HepG2 (cell line): Measurements from ENCODE around the gene TDP2. TPM values are rescaled to one million over a fixed set of nuclear protein-coding genes. Genes with fewer than 3 reads are reported as not detected.

ENCODE experiments used
- ATAC-seq: fragments of 200-7000 bp; cut with Tn5 transposase; 3 replicates; pipeline ENCODE4 v1.9.1; 2020; ENCODE audit warnings: mild to moderate bottlenecking, moderate library complexity
- BruUV-seq: library from RNA; stranded (reverse); fragments of 400-500 nt; replicated peaks from 2 replicates; lab custom pipeline; 2021; lab: Mats Ljungman, UMichigan
- CTCF ChIA-PET: fragments of 300-600 bp; formaldehyde crosslinking; extraction: SDS; loops from one replicate; lab custom pipeline; 2021; ENCODE audit warnings: low total read pairs, inconsistent platforms, low intra/inter-chr PET ratio; lab: Yijun Ruan, JAX
- POLR2A ChIA-PET: fragments of 350-600 bp; sonication (Branson Sonifier 250); formaldehyde crosslinking; loops from one replicate; lab custom pipeline; 2020; ENCODE audit warnings: antibody characterized with exemption, inconsistent platforms; lab: Yijun Ruan, JAX
- DNase-seq: peaks from one replicate; pipeline ENCODE4 v3.0.0-alpha.2; 2015; ENCODE audit warnings: low spot score
- FAIRE-seq: peaks from 3 replicates; lab custom pipeline; 2011; peaks lifted over from hg19 to GRCh38; lab: Jason Lieb, UNC
- H2AFZ ChIP-seq: one replicate; pipeline ENCODE4 v1.6.1; 2011; ENCODE audit warnings: low read length, inconsistent platforms
- H3K27ac ChIP-seq: fragments of 300-600 bp; 3 replicates; pipeline ENCODE4 v1.8.0; 2011; ENCODE audit warnings: mixed run types, mild to moderate bottlenecking, mixed read lengths, low read length, inconsistent platforms; ENCODE audit not compliant: insufficient read depth; ENCODE audit errors: extremely low read length
- H3K27me3 ChIP-seq, 2 experiments: fragments of 200-600 bp in 1 of 2; 2 replicates in 1 of 2; 3 replicates in 1 of 2; pipeline versions ENCODE4 v1.6.0 to v1.8.0; 2011; ENCODE audit warnings: low read length in 2 of 2, mild to moderate bottlenecking in 2 of 2, moderate library complexity in 2 of 2, inconsistent platforms in 1 of 2; ENCODE audit not compliant: insufficient read depth in 2 of 2, control insufficient read depth in 1 of 2
- H3K36me3 ChIP-seq, 2 experiments: fragments of 200-600 bp in 1 of 2; replicated peaks in 1 of 2; 2 replicates in 1 of 2; 3 replicates in 1 of 2; pipeline versions ENCODE4 v1.5.1 to v1.8.0; 2011; ENCODE audit warnings: low read length in 2 of 2, inconsistent platforms in 1 of 2; ENCODE audit not compliant: insufficient read depth in 2 of 2, control insufficient read depth in 1 of 2
- H3K4me1 ChIP-seq: 2 replicates; pipeline ENCODE4 v1.5.1; 2012; ENCODE audit warnings: low read length, inconsistent platforms; ENCODE audit not compliant: insufficient read depth
- H3K4me2 ChIP-seq: 2 replicates; pipeline ENCODE4 v1.6.0; 2011; ENCODE audit warnings: low read depth, low read length, inconsistent platforms
- H3K4me3 ChIP-seq, 3 experiments: fragments of 200-600 bp in 1 of 3; sonication (generic), shearing (Covaris generic) in 1 of 3; replicated peaks in 1 of 3; 2 replicates each; pipeline ENCODE4 v1.5.1; 2011 to 2016; ENCODE audit warnings: low read length in 3 of 3, inconsistent platforms in 2 of 3, low read depth in 2 of 3, mild to moderate bottlenecking in 2 of 3, control low read depth in 1 of 3, mixed read lengths in 1 of 3; ENCODE audit not compliant: insufficient read depth in 1 of 3
- H3K79me2 ChIP-seq: one replicate; pipeline ENCODE4 v1.6.1; 2011; ENCODE audit warnings: low read length, inconsistent platforms; ENCODE audit not compliant: insufficient read depth
- H3K9ac ChIP-seq: 2 replicates; pipeline ENCODE4 v1.6.0; 2011; ENCODE audit warnings: mild to moderate bottlenecking, low read depth, low read length, inconsistent platforms; ENCODE audit not compliant: insufficient read depth
- H3K9me3 ChIP-seq: 2 replicates; pipeline ENCODE4 v1.5.1; 2012; ENCODE audit warnings: mild to moderate bottlenecking, low read length
- H4K20me1 ChIP-seq: 2 replicates; pipeline ENCODE4 v1.6.0; 2011; ENCODE audit warnings: inconsistent platforms, mild to moderate bottlenecking, low read length, moderate library complexity; ENCODE audit not compliant: insufficient read depth
- FOXK2 ChIP-seq: fragments of 450-650 bp; IDR thresholded peaks from 2 replicates; pipeline ENCODE4 v1.6.1; 2016
- FOXM1 ChIP-seq: sonication (generic); formaldehyde crosslinking; IDR thresholded peaks from 2 replicates; pipeline ENCODE4 v1.5.0; 2020; ENCODE audit warnings: missing genetic modification reagents
- KAT7 ChIP-seq: IDR thresholded peaks from 2 replicates; pipeline ENCODE4 v1.6.1; 2018; ENCODE audit warnings: borderline replicate concordance, missing compliant biosample characterization
- NCOA2 ChIP-seq: sonication (generic); formaldehyde crosslinking; IDR thresholded peaks from 2 replicates; pipeline ENCODE4 v1.8.0; 2022; ENCODE audit warnings: inconsistent platforms
- NFIC ChIP-seq: IDR thresholded peaks from 2 replicates; pipeline ENCODE4 v1.6.1; 2012; ENCODE audit warnings: mild to moderate bottlenecking, low read length, inconsistent platforms
- RFXAP ChIP-seq: sonication (generic); formaldehyde crosslinking; IDR thresholded peaks from 2 replicates; pipeline ENCODE4 v1.4.0; 2020; ENCODE audit warnings: missing genetic modification reagents, borderline replicate concordance
- STAT5B ChIP-seq: sonication (generic); formaldehyde crosslinking; IDR thresholded peaks from 2 replicates; pipeline ENCODE4 v1.4.0; 2020; ENCODE audit warnings: missing genetic modification reagents
- TOPORS ChIP-seq: sonication (generic); formaldehyde crosslinking; IDR thresholded peaks from 2 replicates; pipeline ENCODE4 v1.8.0; 2023; ENCODE audit warnings: mild to moderate bottlenecking, missing genetic modification reagents
- ZNF253 ChIP-seq: sonication (generic); formaldehyde crosslinking; IDR thresholded peaks from 2 replicates; pipeline ENCODE4 v1.8.0; 2022; ENCODE audit warnings: mild to moderate bottlenecking, missing genetic modification reagents, borderline replicate concordance
- ZNF33B ChIP-seq: sonication (generic); formaldehyde crosslinking; IDR thresholded peaks from 2 replicates; pipeline ENCODE4 v1.5.1; 2020; ENCODE audit warnings: mild to moderate bottlenecking, missing genetic modification reagents
- ZNF501 ChIP-seq: sonication (generic); formaldehyde crosslinking; IDR thresholded peaks from 2 replicates; pipeline ENCODE4 v1.5.1; 2020; ENCODE audit warnings: mild to moderate bottlenecking, moderate library complexity, missing genetic modification reagents
- ZNF710 ChIP-seq: sonication (generic); formaldehyde crosslinking; IDR thresholded peaks from 2 replicates; pipeline ENCODE4 v1.5.0; 2020; ENCODE audit warnings: mild to moderate bottlenecking, missing genetic modification reagents, borderline replicate concordance
- ZNF761 ChIP-seq: sonication (generic); formaldehyde crosslinking; conservative IDR thresholded peaks from 2 replicates; pipeline ENCODE4 v1.4.0; 2020; ENCODE audit warnings: mild to moderate bottlenecking, missing genetic modification reagents
- ZNF781 ChIP-seq: sonication (generic); formaldehyde crosslinking; IDR thresholded peaks from 2 replicates; pipeline ENCODE4 v1.5.1; 2020; ENCODE audit warnings: borderline replicate concordance, mild to moderate bottlenecking, missing genetic modification reagents; ENCODE audit errors: not compliant biosample characterization
- WGBS: methylation state at CpG from one replicate; pipeline ENCODE4 v1.1.6; 2017; ENCODE audit warnings: low lambda C conversion rate; 5-methylcytosine and 5-hydroxymethylcytosine counted together
- in situ Hi-C: cut with HindIII; loops from 2 replicates; pipeline ENCODE4 v1.10.0; 2017; ENCODE audit warnings: low pct_unique_long_range_greater_than_20kb; ENCODE audit not compliant: extremely low pct_ligation_motif_present
- intact Hi-C: fragments of 100-400 bp; cut with micrococcal nuclease; formaldehyde crosslinking; loops from one replicate; pipeline ENCODE4 v1.10.0; 2022; ENCODE audit not compliant: unreplicated experiment
- polyA plus RNA-seq, 8 experiments: library from polyadenylated mRNA; depleted of rRNA in 3 of 8; stranded (reverse) in 7 of 8; unstranded in 1 of 8; fragments of >200 nt; fragmentation: Illumina TruSeq in 4 of 8; extraction: Trizol in 4 of 8; gene quantifications; 2 replicates each; pipeline versions ENCODE4 v1.2.1 to v1.2.3, GENCODE V29; 2011 to 2016; ENCODE audit warnings: low read depth in 4 of 8, missing spikeins in 1 of 8, mixed read lengths in 1 of 8; ENCODE audit not compliant: insufficient read depth in 1 of 8
- total RNA-seq, 5 experiments: library from RNA; depleted of rRNA; stranded (reverse); fragments of >200 nt; fragmentation: Illumina TruSeq; extraction: Trizol; gene quantifications; 2 replicates each; pipeline ENCODE4 v1.2.3, GENCODE V29; 2016; ENCODE audit warnings: low read depth in 1 of 5
- TF ChIP-seq, protein P1 (sequence below): sonication (generic); formaldehyde crosslinking; conservative IDR thresholded peaks from 2 replicates; pipeline ENCODE4 v1.4.0; 2020; ENCODE audit warnings: missing genetic modification reagents

TDP2 gene
- total and polyA plus RNA-seq, 2 of the 13 experiments (the other 11 are each of a cell fraction or from before 2014, with no cell fraction given): 30.5 to 42.6 TPM

- TF ChIP-seq RFXAP (CRISPR knock-in tag): no peak
- no peak for TF ChIP-seq STAT5B
- TF ChIP-seq ZNF781 (CRISPR knock-in tag): no peak
- ATAC-seq (no peak), FAIRE-seq (no peak), DNase-seq (no peak)
- peaks cover 0 to 10% of the 10 kb centered on the region in 2 experiments; a peak in 1 of 5 replicates for H3K27me3 ChIP-seq
- CTCF ChIA-PET: no interaction called here
- H3K36me3 ChIP-seq: no peaks in the 10 kb centered on the region
- BruUV-seq: no TSS peak
- no peak overlapping the region for H3K4me3 ChIP-seq
- in situ Hi-C loops (no loop called here), intact Hi-C loops (no loop called here)
- H3K27ac ChIP-seq: no peak overlapping the region
- H3K9ac ChIP-seq: no peak overlapping the region
- H3K79me2 ChIP-seq: no peaks in the 10 kb centered on the region
- POLR2A ChIA-PET: no interaction called here
- 31% methylated on average over 5 of the region's 5 CpGs for WGBS
- no peaks in the 10 kb centered on the region for H3K4me1 ChIP-seq
- H2AFZ ChIP-seq: no peak overlapping the region
- H4K20me1 ChIP-seq: no peaks in the 10 kb centered on the region
- no peak overlapping the region for H3K4me2 ChIP-seq
- 0 out of 2 replicates have a peak, but pooled peaks cover 5% of the 10 kb centered on the region for H3K9me3 ChIP-seq
These were observed 35.0 kb downstream of the TDP2 start for GRCh38 chr6:24631671-24632070.

DNA sequence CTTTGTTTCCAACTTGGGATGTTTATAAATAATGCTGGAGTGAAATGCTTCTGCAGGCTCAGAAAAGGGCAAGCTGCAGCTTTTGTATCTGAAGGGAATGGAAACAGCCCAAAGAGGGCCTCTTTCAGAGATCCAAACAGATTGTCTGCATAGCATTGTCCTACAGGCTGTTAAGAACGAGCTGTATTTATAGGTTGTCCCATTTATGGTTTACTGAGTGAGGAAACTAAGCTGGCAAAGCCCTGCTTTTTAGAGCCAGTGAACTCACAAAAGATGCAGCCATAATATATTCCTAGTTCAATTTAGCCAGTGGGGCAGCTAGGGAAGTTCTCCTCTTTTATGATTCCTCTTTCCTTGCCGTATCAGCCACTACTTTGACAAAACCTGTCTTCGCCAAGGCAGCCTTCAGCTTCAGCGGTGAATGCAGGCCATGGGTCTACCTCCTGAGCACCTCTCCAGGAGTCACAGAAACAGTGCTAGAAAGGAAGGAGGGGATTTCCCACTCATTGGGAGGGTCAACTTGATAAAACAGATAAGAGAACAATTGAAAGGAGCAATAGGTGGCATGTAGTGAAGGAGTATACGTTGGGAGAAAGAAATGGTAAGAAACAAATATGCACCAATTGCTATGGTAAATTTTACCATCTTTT lies 35.7 kb downstream of the TDP2 start:
- no TSS peak for BruUV-seq
- Histone ChIP-seq H3K4me2 (no peak overlapping the region), H3K36me3 (no peaks in the 10 kb centered on the region), H3K79me2 (no peaks in the 10 kb centered on the region), H2AFZ (no peak overlapping the region), H4K20me1 (no peaks in the 10 kb centered on the region), H3K4me1 (no peaks in the 10 kb centered on the region), H3K4me3 (no peak overlapping the region), H3K27ac (no peak overlapping the region), H3K27me3 (peaks cover 0 to 10% of the 10 kb centered on the region in 2 experiments; a peak in 1 of 5 replicates), H3K9ac (no peak overlapping the region), H3K9me3 (0 out of 2 replicates have a peak, but pooled peaks cover 5% of the 10 kb centered on the region)
- in situ Hi-C loops: no loop called here
- ATAC-seq (no peak), DNase-seq (no peak), FAIRE-seq (no peak)
- ChIA-PET CTCF (no interaction called here), POLR2A (no interaction called here)
- intact Hi-C loops: no loop called here
- 48% methylated on average over 5 of the region's 5 CpGs for WGBS
- TF ChIP-seq KAT7 (CRISPR knock-in tag) (no peak), ZNF710 (no peak), NFIC (no peak), FOXK2 (no peak), ZNF501 (CRISPR knock-in tag) (no peak), ZNF253 (CRISPR knock-in tag) (no peak), ZNF33B (CRISPR knock-in tag) (no peak), NCOA2 (CRISPR knock-in tag) (no peak), FOXM1 (CRISPR knock-in tag) (no peak), ZNF761 (CRISPR knock-in tag) (no peak), TOPORS (CRISPR knock-in tag) (no peak)
- TF ChIP-seq, protein P1, sequence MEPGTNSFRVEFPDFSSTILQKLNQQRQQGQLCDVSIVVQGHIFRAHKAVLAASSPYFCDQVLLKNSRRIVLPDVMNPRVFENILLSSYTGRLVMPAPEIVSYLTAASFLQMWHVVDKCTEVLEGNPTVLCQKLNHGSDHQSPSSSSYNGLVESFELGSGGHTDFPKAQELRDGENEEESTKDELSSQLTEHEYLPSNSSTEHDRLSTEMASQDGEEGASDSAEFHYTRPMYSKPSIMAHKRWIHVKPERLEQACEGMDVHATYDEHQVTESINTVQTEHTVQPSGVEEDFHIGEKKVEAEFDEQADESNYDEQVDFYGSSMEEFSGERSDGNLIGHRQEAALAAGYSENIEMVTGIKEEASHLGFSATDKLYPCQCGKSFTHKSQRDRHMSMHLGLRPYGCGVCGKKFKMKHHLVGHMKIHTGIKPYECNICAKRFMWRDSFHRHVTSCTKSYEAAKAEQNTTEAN (CRISPR knock-in tag): no peak
